GM12878 (cell line): ENCODE measurements around the gene HS6ST3. TPM values are rescaled to one million over a fixed set of nuclear protein-coding genes. Genes with fewer than 3 reads are reported as not detected.

Source experiments
- ATAC-seq: fragments of 200-7000 bp; cut with Tn5 transposase; 3 replicates; pipeline ENCODE4 v1.9.1; 2020; ENCODE audit warnings: mild to moderate bottlenecking, moderate library complexity
- BruUV-seq: library from RNA; stranded (reverse); fragments of 400-500 nt; replicated peaks from 2 replicates; lab custom pipeline; 2021; lab: Mats Ljungman, UMichigan
- CTCF ChIA-PET: fragments of 300-600 bp; sonication (Branson Sonifier 250); formaldehyde crosslinking; extraction: SDS; loops from one replicate; lab custom pipeline; 2021; ENCODE audit warnings: inconsistent platforms; lab: Yijun Ruan, JAX
- POLR2A ChIA-PET: fragments of 350-600 bp; formaldehyde crosslinking; extraction: SDS; loops from one replicate; lab custom pipeline; 2021; ENCODE audit warnings: inconsistent platforms; lab: Charles Lee
- RAD21 ChIA-PET: fragments of 300-600 bp; sonication (Branson Sonifier 250); formaldehyde crosslinking; loops from one replicate; lab custom pipeline; 2023; ENCODE audit warnings: antibody characterized with exemption; ENCODE audit not compliant: unreplicated experiment; lab: Charles Lee
- SMC1A ChIA-PET: fragments of 300-600 bp; sonication (Branson Sonifier 250); formaldehyde crosslinking; loops from one replicate; lab custom pipeline; 2023; ENCODE audit not compliant: unreplicated experiment, uncharacterized antibody; lab: Charles Lee
- DNase-seq: peaks from one replicate; pipeline ENCODE4 v3.0.0-alpha.2; 2011; ENCODE audit warnings: low read depth, low spot score
- FAIRE-seq: peaks from 3 replicates; lab custom pipeline; 2011; peaks lifted over from hg19 to GRCh38; lab: Jason Lieb, UNC
- H2AFZ ChIP-seq: 2 replicates; pipeline ENCODE4 v1.6.0; 2011; ENCODE audit warnings: low read depth, low read length, control low read depth; ENCODE audit not compliant: control insufficient read depth
- H3K27ac ChIP-seq: 2 replicates; pipeline ENCODE4 v1.5.1; 2011; ENCODE audit warnings: control low read depth; ENCODE audit not compliant: control insufficient read depth, insufficient read depth
- H3K27me3 ChIP-seq, 2 experiments: replicated peaks in 1 of 2; 2 replicates each; pipeline versions ENCODE4 v1.6.0 to v1.6.1; 2011; ENCODE audit warnings: low read length in 1 of 2; ENCODE audit not compliant: control insufficient read depth in 2 of 2, insufficient read depth in 2 of 2
- H3K36me3 ChIP-seq, 2 experiments: 2 replicates each; pipeline ENCODE4 v1.5.1; 2011; ENCODE audit warnings: low read length in 1 of 2; ENCODE audit not compliant: control insufficient read depth in 2 of 2, insufficient read depth in 2 of 2
- H3K4me1 ChIP-seq: 2 replicates; pipeline ENCODE4 v1.6.1; 2011; ENCODE audit warnings: mild to moderate bottlenecking, low read length, moderate library complexity, mixed read lengths; ENCODE audit not compliant: control insufficient read depth, insufficient read depth
- H3K4me2 ChIP-seq: 2 replicates; pipeline ENCODE4 v1.6.0; 2011; ENCODE audit warnings: control low read depth; ENCODE audit not compliant: control insufficient read depth, insufficient read depth
- H3K4me3 ChIP-seq: fragments of 200-600 bp; sonication (generic); 2 replicates; pipeline ENCODE4 v1.5.1; 2016
- H3K79me2 ChIP-seq: 2 replicates; pipeline ENCODE4 v1.6.0; 2011; ENCODE audit warnings: low read length; ENCODE audit not compliant: control insufficient read depth, insufficient read depth
- H3K9ac ChIP-seq: 2 replicates; pipeline ENCODE4 v1.8.0; 2011; ENCODE audit warnings: low read length, control low read depth, mixed read lengths; ENCODE audit not compliant: control insufficient read depth, insufficient read depth
- H3K9me3 ChIP-seq: replicated peaks from 3 replicates; pipeline ENCODE4 v1.5.1; 2011; ENCODE audit warnings: mild to moderate bottlenecking, low read length; ENCODE audit not compliant: control insufficient read depth, insufficient read depth
- H4K20me1 ChIP-seq: 2 replicates; pipeline ENCODE4 v1.6.0; 2011; ENCODE audit not compliant: control insufficient read depth, insufficient read depth
- ATF7 ChIP-seq: fragments of 450-650 bp; IDR thresholded peaks from 2 replicates; pipeline ENCODE4 v1.6.1; 2016; ENCODE audit warnings: low read depth, mild to moderate bottlenecking
- CREB1 ChIP-seq: IDR thresholded peaks from 2 replicates; pipeline ENCODE4 v1.6.1; 2012; ENCODE audit warnings: low read depth, mild to moderate bottlenecking, inconsistent platforms
- ETV6 ChIP-seq, 2 experiments: fragments of 450-650 bp in 1 of 2; IDR thresholded peaks in 1 of 2; conservative IDR thresholded peaks in 1 of 2; 2 replicates each; pipeline ENCODE4 v1.6.1; 2014; ENCODE audit warnings: antibody characterized with exemption in 1 of 2, borderline replicate concordance in 1 of 2, low read depth in 1 of 2, mild to moderate bottlenecking in 1 of 2, moderate library complexity in 1 of 2
- HCFC1 ChIP-seq: fragments of 150-350 bp; IDR thresholded peaks from 2 replicates; pipeline ENCODE4 v1.6.1; 2014; ENCODE audit warnings: low read length
- IKZF2 ChIP-seq, 2 experiments: fragments of 450-650 bp; IDR thresholded peaks; 2 replicates each; pipeline ENCODE4 v1.6.1; 2017; ENCODE audit warnings: mild to moderate bottlenecking in 2 of 2, moderate library complexity in 2 of 2
- NFYA ChIP-seq: IDR thresholded peaks from 2 replicates; pipeline ENCODE4 v1.6.1; 2011; ENCODE audit warnings: low read depth, mild to moderate bottlenecking, low read length, improper control_type of control experiment, borderline replicate concordance
- POU2F2 ChIP-seq: IDR thresholded peaks from 3 replicates; pipeline ENCODE4 v1.6.1; 2011; ENCODE audit warnings: low read depth, mild to moderate bottlenecking, low read length, borderline replicate concordance
- TAF1 ChIP-seq: IDR thresholded peaks from 2 replicates; pipeline ENCODE4 v1.6.1; 2011; ENCODE audit warnings: mild to moderate bottlenecking, low read depth, low read length, borderline replicate concordance
- USF1 ChIP-seq: IDR thresholded peaks from 2 replicates; pipeline ENCODE4 v1.6.1; 2011; ENCODE audit warnings: borderline replicate concordance, low read depth, mild to moderate bottlenecking, moderate library complexity, mixed read lengths, low read length; ENCODE audit not compliant: insufficient read depth; ENCODE audit errors: extremely low read length
- WGBS: methylation state at CpG from one replicate; pipeline ENCODE4 v1.1.6; 2016; ENCODE audit warnings: low lambda C conversion rate; ENCODE audit not compliant: insufficient replicate concordance, insufficient coverage; ENCODE audit errors: missing lambda C conversion rate; 5-methylcytosine and 5-hydroxymethylcytosine counted together
- in situ Hi-C: fragments of 300-500 bp; cut with MboI; formaldehyde crosslinking; loops from 9 replicates; pipeline ENCODE4 v1.14.3; 2018; ENCODE audit warnings: mixed read lengths
- intact Hi-C: fragments of 100-400 bp; cut with micrococcal nuclease; formaldehyde crosslinking; loops from one replicate; pipeline ENCODE4 v1.14.2; 2022; ENCODE audit not compliant: unreplicated experiment
- polyA plus RNA-seq, 11 experiments: library from polyadenylated mRNA; depleted of rRNA in 4 of 11; unstranded in 6 of 11; stranded (reverse) in 5 of 11; fragments of >200 nt; fragmentation: Nextera tagmentation in 4 of 11; fragmentation: Illumina TruSeq in 1 of 11; extraction: Ambion mirVana in 4 of 11; extraction: Trizol in 1 of 11; gene quantifications; 1 replicate in 1 of 11; 2 replicates in 10 of 11; pipeline versions ENCODE4 v1.2.1 to v1.2.3, GENCODE V29; 2011 to 2016; ENCODE audit warnings: inconsistent platforms in 2 of 11, missing spikeins in 2 of 11, low read depth in 1 of 11
- total RNA-seq, 4 experiments: library from RNA; depleted of rRNA in 3 of 4; stranded (reverse); fragments of >200 nt in 3 of 4; fragmentation: Illumina TruSeq in 1 of 4; extraction: Trizol in 1 of 4; gene quantifications; 2 replicates each; pipeline versions ENCODE4 v1.2.1 to v1.2.3, GENCODE V29; 2013 to 2021
- TF ChIP-seq, protein P1 (sequence below): fragments of 450-650 bp; formaldehyde crosslinking; IDR thresholded peaks from 2 replicates; pipeline ENCODE4 v1.5.0; 2022; ENCODE audit warnings: mild to moderate bottlenecking, missing genetic modification characterization
- TF ChIP-seq, protein P2 (sequence below): IDR thresholded peaks from 2 replicates; pipeline ENCODE4 v1.6.1; 2012; ENCODE audit warnings: low read depth, low read length, improper control_type of control experiment

Gene HS6ST3
- total and polyA plus RNA-seq, 10 of the 15 experiments (the other 5 are each of a cell fraction or from before 2014, with no cell fraction given) = under 0.01 to 2.9 TPM; not detected in 8

DNA sequence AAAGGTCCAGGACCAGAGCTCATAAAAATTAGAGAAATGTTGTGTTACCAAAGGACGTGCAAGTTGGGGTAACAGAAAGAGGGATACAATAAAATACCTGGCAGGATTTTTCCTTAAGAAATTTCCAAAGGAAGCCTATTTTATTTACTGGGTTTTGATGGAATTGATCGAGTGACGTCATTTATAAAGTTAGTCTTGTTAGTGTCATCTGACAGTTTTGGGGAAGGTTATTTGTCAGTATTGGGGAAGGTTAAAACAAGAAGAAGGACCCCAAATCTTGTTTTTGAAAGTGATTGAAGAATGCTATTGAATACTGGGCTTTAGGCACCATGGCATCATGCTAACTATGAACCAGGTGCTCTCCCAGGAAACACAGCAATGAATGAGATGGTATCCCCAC is 287.9 kb downstream of the HS6ST3 start:
- no TSS peak for BruUV-seq
- SMC1A ChIA-PET = interaction anchor here (0.7 kb wide), 1 partner anchor 440 kb away, joined by 3 read pairs; no protein-coding TSS in a partner anchor
- ATAC-seq (no peak), FAIRE-seq (no peak)
- Histone ChIP-seq H2AFZ (no peak overlapping the region), H3K4me1 (no peaks in the 10 kb centered on the region), H4K20me1 (no peaks in the 10 kb centered on the region), H3K27me3 (no peaks in the 10 kb centered on the region), H3K9me3 (no peaks in the 10 kb centered on the region), H3K79me2 (no peaks in the 10 kb centered on the region)
- 43% methylated on average over 3 of the region's 3 CpGs for WGBS
- CTCF ChIA-PET = interaction anchor here (1.5 kb wide), 1 partner anchor 12 kb away, joined by 4 read pairs; no protein-coding TSS in a partner anchor
- peak; percentile 55; the same call in 1 of the 2 replicates for TF ChIP-seq ATF7
- TF ChIP-seq ETV6 (conservative IDR thresholded peaks at IDR 0.05 in 1 of 2, IDR thresholded peaks at IDR 0.05 in 1 of 2; ENCODE audit: borderline replicate concordance in 1 of 2, low read depth in 1 of 2) = no peak
- TF ChIP-seq, all 136 proteins: peak for 1
- H3K4me3 ChIP-seq = no peak overlapping the region
- intact Hi-C loops (no loop called here), in situ Hi-C loops (no loop called here)
- H3K27ac ChIP-seq = no peak overlapping the region
- ChIA-PET RAD21 (no interaction called here), POLR2A (no interaction called here)
- DNase-seq = no peak
- no peak overlapping the region for H3K4me2 ChIP-seq
- H3K36me3 ChIP-seq = no peaks in the 10 kb centered on the region
- H3K9ac ChIP-seq = no peak overlapping the region

DNA sequence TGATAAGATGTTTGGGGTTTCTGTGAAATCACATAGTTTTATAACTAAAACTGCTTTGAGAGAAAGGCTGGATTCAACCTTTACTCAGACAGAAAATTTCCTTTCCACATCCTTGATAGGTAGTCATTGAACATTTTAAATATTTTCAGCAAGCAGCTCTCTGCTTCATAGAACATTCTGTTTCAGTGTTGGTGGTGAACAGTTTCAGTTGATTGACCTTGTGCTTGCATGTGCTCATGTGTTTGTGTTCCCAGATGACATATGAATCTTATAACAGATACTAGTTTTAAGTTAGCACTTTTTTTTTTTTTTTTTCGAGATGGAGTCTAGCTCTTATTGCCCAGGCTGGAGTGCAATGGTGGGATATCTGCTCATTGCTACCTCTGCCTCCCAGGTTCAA is 290.1 kb downstream of the HS6ST3 start:
- SMC1A ChIA-PET = interaction anchor here (1.0 to 1.4 kb wide), 2 partner anchors 10 to 34 kb away, joined by 3 read pairs; no protein-coding TSS in a partner anchor
- Histone ChIP-seq H3K79me2 (no peaks in the 10 kb centered on the region), H3K4me1 (no peaks in the 10 kb centered on the region), H3K4me2 (no peak overlapping the region), H3K9ac (no peak overlapping the region), H3K36me3 (no peaks in the 10 kb centered on the region), H2AFZ (no peak overlapping the region), H3K4me3 (no peak overlapping the region), H3K27ac (no peak overlapping the region), H3K27me3 (no peaks in the 10 kb centered on the region), H4K20me1 (no peaks in the 10 kb centered on the region), H3K9me3 (no peaks in the 10 kb centered on the region)
- in situ Hi-C loops (no loop called here), intact Hi-C loops (no loop called here)
- ATAC-seq (peak; percentile 38; the same call in 1 of the 3 replicates), DNase-seq (no peak), FAIRE-seq (no peak)
- CTCF ChIA-PET = no interaction called here
- BruUV-seq = no TSS peak
- RAD21 ChIA-PET = interaction anchor here (0.7 kb wide), 1 partner anchor 573 kb away, joined by 6 read pairs; no protein-coding TSS in a partner anchor
- no CpG with 5 or more reads among the region's 1 CpG for WGBS
- POLR2A ChIA-PET = interaction anchor here (0.7 kb wide), 1 partner anchor 937 kb away, joined by 5 read pairs; no protein-coding TSS in a partner anchor
- TF ChIP-seq USF1 (no peak), TAF1 (no peak), HCFC1 (no peak), IKZF2 (IDR thresholded peaks at IDR 0.05) (no peak), POU2F2 (no peak), CREB1 (no peak), NFYA (no peak)
- TF ChIP-seq, protein P1, sequence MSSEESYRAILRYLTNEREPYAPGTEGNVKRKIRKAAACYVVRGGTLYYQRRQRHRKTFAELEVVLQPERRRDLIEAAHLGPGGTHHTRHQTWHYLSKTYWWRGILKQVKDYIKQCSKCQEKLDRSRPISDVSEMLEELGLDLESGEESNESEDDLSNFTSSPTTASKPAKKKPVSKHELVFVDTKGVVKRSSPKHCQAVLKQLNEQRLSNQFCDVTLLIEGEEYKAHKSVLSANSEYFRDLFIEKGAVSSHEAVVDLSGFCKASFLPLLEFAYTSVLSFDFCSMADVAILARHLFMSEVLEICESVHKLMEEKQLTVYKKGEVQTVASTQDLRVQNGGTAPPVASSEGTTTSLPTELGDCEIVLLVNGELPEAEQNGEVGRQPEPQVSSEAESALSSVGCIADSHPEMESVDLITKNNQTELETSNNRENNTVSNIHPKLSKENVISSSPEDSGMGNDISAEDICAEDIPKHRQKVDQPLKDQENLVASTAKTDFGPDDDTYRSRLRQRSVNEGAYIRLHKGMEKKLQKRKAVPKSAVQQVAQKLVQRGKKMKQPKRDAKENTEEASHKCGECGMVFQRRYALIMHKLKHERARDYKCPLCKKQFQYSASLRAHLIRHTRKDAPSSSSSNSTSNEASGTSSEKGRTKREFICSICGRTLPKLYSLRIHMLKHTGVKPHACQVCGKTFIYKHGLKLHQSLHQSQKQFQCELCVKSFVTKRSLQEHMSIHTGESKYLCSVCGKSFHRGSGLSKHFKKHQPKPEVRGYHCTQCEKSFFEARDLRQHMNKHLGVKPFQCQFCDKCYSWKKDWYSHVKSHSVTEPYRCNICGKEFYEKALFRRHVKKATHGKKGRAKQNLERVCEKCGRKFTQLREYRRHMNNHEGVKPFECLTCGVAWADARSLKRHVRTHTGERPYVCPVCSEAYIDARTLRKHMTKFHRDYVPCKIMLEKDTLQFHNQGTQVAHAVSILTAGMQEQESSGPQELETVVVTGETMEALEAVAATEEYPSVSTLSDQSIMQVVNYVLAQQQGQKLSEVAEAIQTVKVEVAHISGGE (CRISPR knock-in tag) = no peak
- TF ChIP-seq, protein P2, sequence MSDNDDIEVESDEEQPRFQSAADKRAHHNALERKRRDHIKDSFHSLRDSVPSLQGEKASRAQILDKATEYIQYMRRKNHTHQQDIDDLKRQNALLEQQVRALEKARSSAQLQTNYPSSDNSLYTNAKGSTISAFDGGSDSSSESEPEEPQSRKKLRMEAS = no peak
